Measurements from ENCODE around the gene GPR137B.

GPR137B gene

DNA sequence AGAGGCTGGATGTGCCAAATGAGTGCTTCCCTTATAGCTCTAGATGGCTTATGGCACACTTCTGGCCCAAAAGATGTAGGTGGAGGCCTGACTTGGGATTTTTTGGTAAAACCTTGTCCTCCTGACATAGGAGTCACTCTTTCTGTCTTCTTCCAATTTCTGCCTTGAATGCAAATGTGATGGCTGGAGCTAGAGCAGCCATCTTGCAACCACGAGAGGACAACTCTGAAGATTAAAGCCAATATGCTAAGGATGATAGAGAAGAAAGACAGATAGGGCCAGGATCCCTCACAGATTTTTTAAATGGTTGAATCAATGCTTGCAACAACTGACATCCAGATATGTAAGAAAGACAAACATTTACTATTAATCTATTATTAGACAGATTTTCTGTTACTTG lies 8.5 kb upstream of the GPR137B start:
- H3K36me3 ChIP-seq (ENCODE audit: control insufficient read depth in 2 of 2, insufficient read depth in 1 of 2, low read length in 2 of 2): no peaks in the 10 kb centered on the region
- TF ChIP-seq ZNF266 (tag by site-specific recombination; IDR thresholded peaks at IDR 0.05; ENCODE audit: low read depth): no peak
- TF ChIP-seq, protein P1, sequence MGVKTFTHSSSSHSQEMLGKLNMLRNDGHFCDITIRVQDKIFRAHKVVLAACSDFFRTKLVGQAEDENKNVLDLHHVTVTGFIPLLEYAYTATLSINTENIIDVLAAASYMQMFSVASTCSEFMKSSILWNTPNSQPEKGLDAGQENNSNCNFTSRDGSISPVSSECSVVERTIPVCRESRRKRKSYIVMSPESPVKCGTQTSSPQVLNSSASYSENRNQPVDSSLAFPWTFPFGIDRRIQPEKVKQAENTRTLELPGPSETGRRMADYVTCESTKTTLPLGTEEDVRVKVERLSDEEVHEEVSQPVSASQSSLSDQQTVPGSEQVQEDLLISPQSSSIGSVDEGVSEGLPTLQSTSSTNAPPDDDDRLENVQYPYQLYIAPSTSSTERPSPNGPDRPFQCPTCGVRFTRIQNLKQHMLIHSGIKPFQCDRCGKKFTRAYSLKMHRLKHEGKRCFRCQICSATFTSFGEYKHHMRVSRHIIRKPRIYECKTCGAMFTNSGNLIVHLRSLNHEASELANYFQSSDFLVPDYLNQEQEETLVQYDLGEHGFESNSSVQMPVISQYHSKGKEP (tag by site-specific recombination; IDR thresholded peaks at IDR 0.05): no peak
- no peak for TF ChIP-seq ZFP41 (tag by site-specific recombination; IDR thresholded peaks at IDR 0.05; ENCODE audit: borderline replicate concordance)
- no peak for TF ChIP-seq ZNF311 (tag by site-specific recombination; IDR thresholded peaks at IDR 0.05; ENCODE audit: borderline replicate concordance)
- no peak for TF ChIP-seq GLIS2 (tag by site-specific recombination; IDR thresholded peaks at IDR 0.05)
- TF ChIP-seq ZNF585B (tag by site-specific recombination; IDR thresholded peaks at IDR 0.05): no peak
- no peak for TF ChIP-seq ZNF426 (tag by site-specific recombination; IDR thresholded peaks at IDR 0.05)
- TF ChIP-seq, protein P2, sequence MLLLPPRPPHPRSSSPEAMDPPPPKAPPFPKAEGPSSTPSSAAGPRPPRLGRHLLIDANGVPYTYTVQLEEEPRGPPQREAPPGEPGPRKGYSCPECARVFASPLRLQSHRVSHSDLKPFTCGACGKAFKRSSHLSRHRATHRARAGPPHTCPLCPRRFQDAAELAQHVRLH (tag by site-specific recombination; IDR thresholded peaks at IDR 0.05): no peak
- 0 out of 2 replicates have a peak, but pooled peaks have one; percentile 12 for TF ChIP-seq ZNF350 (tag by site-specific recombination; IDR thresholded peaks at IDR 0.05)
- TF ChIP-seq ZNF280D (tag by site-specific recombination; IDR thresholded peaks at IDR 0.05): peak; percentile 68; the same call in 1 of the 2 replicates
- no peak for TF ChIP-seq PBX3 (CRISPR knock-in tag; IDR thresholded peaks at IDR 0.05)
- TF ChIP-seq ZNF830 (tag by site-specific recombination; IDR thresholded peaks at IDR 0.05; ENCODE audit: low read depth): no peak
- TF ChIP-seq ZNF335 (tag by site-specific recombination; conservative IDR thresholded peaks at IDR 0.05): no peak
- no peak for TF ChIP-seq ZNF596 (tag by site-specific recombination; IDR thresholded peaks at IDR 0.05)
- TF ChIP-seq SETDB1 (IDR thresholded peaks at IDR 0.05; ENCODE audit: insufficient read length, low read length): peak; percentile 66
- TF ChIP-seq ZNF23 (tag by site-specific recombination; IDR thresholded peaks at IDR 0.05; ENCODE audit: borderline replicate concordance): no peak
- no peak for TF ChIP-seq ZSCAN23 (tag by site-specific recombination; IDR thresholded peaks at IDR 0.05)
- TF ChIP-seq SCRT1 (tag by site-specific recombination; IDR thresholded peaks at IDR 0.05; ENCODE audit: borderline replicate concordance): no peak
- no peak for TF ChIP-seq ZNF558 (tag by site-specific recombination; IDR thresholded peaks at IDR 0.05)
- TF ChIP-seq ZNF664 (tag by site-specific recombination; IDR thresholded peaks at IDR 0.05): no peak
- no peak overlapping the region for H3K4me3 ChIP-seq (ENCODE audit: low read depth, low read length)
- no peaks in the 10 kb centered on the region for H3K9me3 ChIP-seq (ENCODE audit: control insufficient read depth, insufficient read depth, low read depth, low read length)
- H3K27ac ChIP-seq (ENCODE audit: extremely low read depth, low read depth, low read length): no peak overlapping the region
- CTCF ChIA-PET: no interaction called here
- no peaks in the 10 kb centered on the region for H3K4me1 ChIP-seq (ENCODE audit: control insufficient read depth, insufficient read depth, low read length)
- POLR2A ChIA-PET: no interaction called here
